Measurements from ENCODE around the gene SECISBP2. TPM values are rescaled to one million over a fixed set of nuclear protein-coding genes. Genes with fewer than 3 reads are reported as not detected.
"Not testable (repeated sequence)": the region's sequence is repeated elsewhere in the genome, so short reads cannot be mapped to it uniquely, and the experiment has no call there.

SECISBP2 gene, protein sequence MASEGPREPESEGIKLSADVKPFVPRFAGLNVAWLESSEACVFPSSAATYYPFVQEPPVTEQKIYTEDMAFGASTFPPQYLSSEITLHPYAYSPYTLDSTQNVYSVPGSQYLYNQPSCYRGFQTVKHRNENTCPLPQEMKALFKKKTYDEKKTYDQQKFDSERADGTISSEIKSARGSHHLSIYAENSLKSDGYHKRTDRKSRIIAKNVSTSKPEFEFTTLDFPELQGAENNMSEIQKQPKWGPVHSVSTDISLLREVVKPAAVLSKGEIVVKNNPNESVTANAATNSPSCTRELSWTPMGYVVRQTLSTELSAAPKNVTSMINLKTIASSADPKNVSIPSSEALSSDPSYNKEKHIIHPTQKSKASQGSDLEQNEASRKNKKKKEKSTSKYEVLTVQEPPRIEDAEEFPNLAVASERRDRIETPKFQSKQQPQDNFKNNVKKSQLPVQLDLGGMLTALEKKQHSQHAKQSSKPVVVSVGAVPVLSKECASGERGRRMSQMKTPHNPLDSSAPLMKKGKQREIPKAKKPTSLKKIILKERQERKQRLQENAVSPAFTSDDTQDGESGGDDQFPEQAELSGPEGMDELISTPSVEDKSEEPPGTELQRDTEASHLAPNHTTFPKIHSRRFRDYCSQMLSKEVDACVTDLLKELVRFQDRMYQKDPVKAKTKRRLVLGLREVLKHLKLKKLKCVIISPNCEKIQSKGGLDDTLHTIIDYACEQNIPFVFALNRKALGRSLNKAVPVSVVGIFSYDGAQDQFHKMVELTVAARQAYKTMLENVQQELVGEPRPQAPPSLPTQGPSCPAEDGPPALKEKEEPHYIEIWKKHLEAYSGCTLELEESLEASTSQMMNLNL
- total RNA-seq: 15.1 to 20.7 TPM (median 16.0 TPM) in 3 replicates
- long read RNA-seq, transcript SECISBP2-202 (17 exons, 3,462 nt): major isoform, 8 of 21 reads
- long read RNA-seq, partial matches to known transcripts: 0 of 21 reads
- long read RNA-seq, other reads (novel, unspliced or antisense): 11 of 21 reads

DNA sequence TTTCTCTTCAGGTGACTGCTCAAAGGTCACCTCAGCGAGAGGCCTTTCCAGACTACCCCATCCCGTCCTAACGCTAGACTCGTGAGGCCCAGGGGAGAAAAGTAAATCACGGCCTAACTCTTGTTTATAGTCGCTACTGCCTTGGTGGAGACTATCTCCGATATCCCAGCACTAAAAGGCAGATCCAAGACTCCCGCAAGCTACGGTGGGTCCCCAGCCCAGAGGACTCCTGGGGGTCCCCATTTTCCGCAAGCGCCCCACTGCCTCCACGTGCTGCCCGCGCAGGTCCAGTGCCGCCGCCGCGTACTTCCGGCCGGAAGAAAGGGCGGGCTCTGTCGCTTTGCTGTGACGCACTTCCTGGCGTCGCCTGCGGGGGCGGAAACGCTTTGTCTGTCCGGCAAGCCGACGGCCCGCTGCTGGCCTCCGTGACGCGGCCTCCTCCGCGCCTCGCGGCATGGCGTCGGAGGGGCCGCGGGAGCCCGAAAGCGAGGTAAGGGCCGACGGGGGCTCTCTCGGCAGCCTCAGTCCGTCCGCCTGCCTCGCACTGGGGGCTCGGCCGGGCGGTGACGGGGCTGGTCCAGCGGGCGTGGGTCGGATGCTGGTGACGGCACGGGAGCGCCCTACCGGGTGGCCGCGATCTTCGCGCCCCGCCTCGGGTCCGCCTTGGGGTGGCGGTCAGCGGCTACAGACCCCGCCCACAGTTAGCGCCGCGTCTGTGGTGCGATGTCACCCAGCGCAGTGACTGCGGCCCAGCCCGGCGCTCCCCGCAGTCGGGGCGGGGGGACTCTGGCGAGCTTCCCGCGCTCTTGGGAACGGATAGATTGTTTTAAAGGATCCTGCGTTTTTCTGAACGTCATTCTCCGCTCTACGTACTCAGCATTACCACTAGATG is at the start of gene SECISBP2:
Gene SECISBP2 (plus strand): TSS at position 378 of the 892 bp plus-strand sequence. CDS start 77 bp downstream, at position 455.
- H3K4me1 Mint-ChIP-seq (ENCODE audit: low read depth): peaks cover 58% of the 10 kb centered on the region
- no peaks in the 10 kb centered on the region for H3K9me3 Mint-ChIP-seq (ENCODE audit: low read depth)
- TF ChIP-seq, protein P1, sequence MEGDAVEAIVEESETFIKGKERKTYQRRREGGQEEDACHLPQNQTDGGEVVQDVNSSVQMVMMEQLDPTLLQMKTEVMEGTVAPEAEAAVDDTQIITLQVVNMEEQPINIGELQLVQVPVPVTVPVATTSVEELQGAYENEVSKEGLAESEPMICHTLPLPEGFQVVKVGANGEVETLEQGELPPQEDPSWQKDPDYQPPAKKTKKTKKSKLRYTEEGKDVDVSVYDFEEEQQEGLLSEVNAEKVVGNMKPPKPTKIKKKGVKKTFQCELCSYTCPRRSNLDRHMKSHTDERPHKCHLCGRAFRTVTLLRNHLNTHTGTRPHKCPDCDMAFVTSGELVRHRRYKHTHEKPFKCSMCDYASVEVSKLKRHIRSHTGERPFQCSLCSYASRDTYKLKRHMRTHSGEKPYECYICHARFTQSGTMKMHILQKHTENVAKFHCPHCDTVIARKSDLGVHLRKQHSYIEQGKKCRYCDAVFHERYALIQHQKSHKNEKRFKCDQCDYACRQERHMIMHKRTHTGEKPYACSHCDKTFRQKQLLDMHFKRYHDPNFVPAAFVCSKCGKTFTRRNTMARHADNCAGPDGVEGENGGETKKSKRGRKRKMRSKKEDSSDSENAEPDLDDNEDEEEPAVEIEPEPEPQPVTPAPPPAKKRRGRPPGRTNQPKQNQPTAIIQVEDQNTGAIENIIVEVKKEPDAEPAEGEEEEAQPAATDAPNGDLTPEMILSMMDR (IDR thresholded peaks at IDR 0.05): peak; percentile 96
- no peaks in the 10 kb centered on the region for H3K27me3 Mint-ChIP-seq (ENCODE audit: low read depth)
- DNase-seq (ENCODE audit: low spot score): peak; percentile 98
- H3K36me3 Mint-ChIP-seq (ENCODE audit: low read depth): peaks cover 6% of the 10 kb centered on the region
- peak within 1 kb of the TSS; percentile 86 for H3K4me3 Mint-ChIP-seq (ENCODE audit: unreplicated experiment)
- H3K27ac Mint-ChIP-seq (ENCODE audit: unreplicated experiment): peak within 1 kb of the TSS; percentile 99

DNA sequence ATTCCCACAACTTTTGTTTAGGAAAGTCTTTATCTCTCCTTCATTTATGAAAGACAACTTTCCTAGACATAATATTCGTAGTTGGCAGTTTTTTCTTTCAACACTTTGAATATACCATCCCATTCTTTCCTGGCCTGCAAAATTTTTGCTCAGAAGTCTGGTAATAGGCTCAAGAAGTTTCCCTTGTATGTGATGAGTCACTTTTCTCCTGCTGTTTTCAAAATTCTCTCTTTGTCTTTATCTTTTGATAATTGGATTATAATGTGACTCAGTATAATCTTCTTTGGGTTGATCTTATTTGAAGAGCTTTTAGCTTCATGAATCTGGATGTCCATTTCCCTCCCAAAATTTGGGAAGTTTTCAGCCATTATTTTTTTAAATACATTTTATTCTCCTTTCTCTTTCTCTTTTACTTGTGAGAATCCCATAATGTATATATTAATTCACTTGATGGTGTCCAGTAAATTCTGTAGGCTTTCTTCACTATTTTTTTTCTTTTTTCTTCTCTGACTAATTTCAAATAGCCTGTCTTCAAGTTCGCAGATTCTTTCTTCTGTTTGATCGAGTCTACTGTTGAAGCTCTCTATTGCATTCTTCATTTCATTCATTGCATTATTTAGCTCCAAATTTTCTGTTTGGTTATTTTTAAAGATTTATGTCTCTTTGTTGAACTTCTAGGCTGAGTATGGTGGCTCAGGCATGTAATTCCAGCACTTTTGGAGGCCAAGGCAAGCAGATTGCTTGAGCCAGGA is 44.6 kb upstream of the SECISBP2 start:
- H3K4me1 Mint-ChIP-seq (ENCODE audit: low read depth): peaks cover 4% of the 10 kb centered on the region
- peaks cover 51% of the 10 kb centered on the region for H3K9me3 Mint-ChIP-seq (ENCODE audit: low read depth)
- DNase-seq (ENCODE audit: low spot score): no peak
- TF ChIP-seq, protein P1 (IDR thresholded peaks at IDR 0.05): no peak
- no peaks in the 10 kb centered on the region for H3K27me3 Mint-ChIP-seq (ENCODE audit: low read depth)
- H3K4me3 Mint-ChIP-seq (ENCODE audit: unreplicated experiment): no peak overlapping the region
- no peak overlapping the region for H3K27ac Mint-ChIP-seq (ENCODE audit: unreplicated experiment)
- H3K36me3 Mint-ChIP-seq (ENCODE audit: low read depth): peaks cover 13% of the 10 kb centered on the region

DNA sequence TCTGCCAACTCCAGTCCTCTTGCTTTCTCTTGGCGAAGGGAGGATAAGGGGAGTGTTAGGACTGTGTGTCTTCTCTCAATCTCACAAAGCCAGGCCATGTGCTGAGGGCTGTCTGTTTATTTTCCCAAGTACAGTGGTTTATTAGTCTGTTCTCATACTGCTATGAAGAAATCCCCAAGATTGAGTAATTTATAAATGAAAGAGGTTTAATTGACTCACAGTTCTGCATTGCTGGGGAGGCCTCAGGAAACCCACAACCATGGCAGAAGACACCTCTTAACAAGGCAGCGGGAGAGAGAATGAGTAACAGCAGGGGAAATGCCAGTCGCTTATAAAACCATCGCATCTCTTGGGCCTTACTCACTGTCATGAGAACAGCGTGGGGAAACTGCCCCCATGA is 43.5 kb upstream of the SECISBP2 start:
- no peak overlapping the region for H3K27ac Mint-ChIP-seq (ENCODE audit: unreplicated experiment)
- peaks cover 45% of the 10 kb centered on the region for H3K9me3 Mint-ChIP-seq (ENCODE audit: low read depth)
- peaks cover 13% of the 10 kb centered on the region for H3K36me3 Mint-ChIP-seq (ENCODE audit: low read depth)
- no peaks in the 10 kb centered on the region for H3K27me3 Mint-ChIP-seq (ENCODE audit: low read depth)
- TF ChIP-seq, protein P1 (IDR thresholded peaks at IDR 0.05): no peak
- H3K4me1 Mint-ChIP-seq (ENCODE audit: low read depth): peaks cover 4% of the 10 kb centered on the region
- no peak overlapping the region for H3K4me3 Mint-ChIP-seq (ENCODE audit: unreplicated experiment)
- no peak for DNase-seq (ENCODE audit: low spot score)

DNA sequence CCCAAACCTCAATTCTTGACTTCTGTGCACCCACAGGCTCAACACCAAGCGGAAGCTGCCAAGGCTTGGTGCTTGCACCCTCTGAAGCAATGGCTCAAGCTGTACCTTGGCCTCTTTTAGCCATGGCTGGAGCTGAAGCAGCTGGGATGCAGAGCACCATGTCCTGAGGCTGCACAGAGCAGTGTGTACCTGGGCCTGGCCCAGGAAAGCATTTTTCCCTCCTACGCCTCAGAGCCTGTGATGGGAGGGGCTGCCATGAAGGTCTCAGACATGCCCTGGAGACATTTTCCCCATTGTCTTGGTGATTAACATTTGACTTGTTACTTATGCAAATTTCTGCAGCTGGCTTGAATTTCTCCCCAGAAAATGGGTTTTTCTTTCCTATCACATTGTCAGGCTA is 42.3 kb upstream of the SECISBP2 start:
- not testable (repeated sequence) for DNase-seq (ENCODE audit: low spot score); H3K4me1 Mint-ChIP-seq (ENCODE audit: low read depth); H3K27me3 Mint-ChIP-seq (ENCODE audit: low read depth); H3K4me3 Mint-ChIP-seq (ENCODE audit: unreplicated experiment); H3K27ac Mint-ChIP-seq (ENCODE audit: unreplicated experiment)
- Mint-ChIP-seq H3K36me3 (ENCODE audit: low read depth) (peaks cover 12% of the 10 kb centered on the region), H3K9me3 (ENCODE audit: low read depth) (peaks cover 35% of the 10 kb centered on the region)

DNA sequence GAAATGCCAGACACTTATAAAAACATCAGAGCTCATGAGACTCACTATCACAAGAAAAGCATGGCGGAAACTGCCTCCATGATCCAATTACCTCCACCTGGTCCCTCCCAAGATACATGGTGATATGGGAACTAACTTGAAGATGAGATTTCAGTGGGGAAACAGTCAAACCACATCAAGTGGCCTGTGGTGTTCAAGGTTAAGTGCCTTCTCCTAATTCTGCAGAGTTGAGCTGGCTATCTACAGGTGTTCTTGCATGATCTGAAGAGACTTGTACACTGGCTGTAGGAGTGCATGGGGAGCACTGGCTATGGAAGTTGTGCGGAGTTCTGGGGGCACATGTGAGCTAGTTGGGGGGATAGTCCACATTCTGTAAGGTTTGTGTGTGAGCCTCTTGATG is 41.3 kb upstream of the SECISBP2 start:
- no peak overlapping the region for H3K4me3 Mint-ChIP-seq (ENCODE audit: unreplicated experiment)
- no peak overlapping the region for H3K27ac Mint-ChIP-seq (ENCODE audit: unreplicated experiment)
- TF ChIP-seq, protein P1 (IDR thresholded peaks at IDR 0.05): no peak
- no peak for DNase-seq (ENCODE audit: low spot score)
- peaks cover 5% of the 10 kb centered on the region for H3K36me3 Mint-ChIP-seq (ENCODE audit: low read depth)
- peaks cover 28% of the 10 kb centered on the region for H3K9me3 Mint-ChIP-seq (ENCODE audit: low read depth)
- peaks cover 4% of the 10 kb centered on the region for H3K4me1 Mint-ChIP-seq (ENCODE audit: low read depth)
- no peaks in the 10 kb centered on the region for H3K27me3 Mint-ChIP-seq (ENCODE audit: low read depth)

All from chondrocyte (in vitro differentiated cells).